Esophagus squamous epithelium (tissue), 4 donors: Measurements from ENCODE around the gene SLC12A8.

Source experiments
- CTCF ChIP-seq, 6 experiments: fragments of 450-650 bp in 4 of 6; fragments of 200-600 bp in 2 of 6; sonication (generic) in 2 of 6; IDR thresholded peaks; one replicate each; pipeline ENCODE4 v1.5.1; 2016 to 2019; ENCODE audit warnings: antibody characterized with exemption in 6 of 6, mild to moderate bottlenecking in 4 of 6, moderate library complexity in 4 of 6
- POLR2A ChIP-seq, 4 donors: fragments of 450-650 bp; IDR thresholded peaks; one replicate each; pipeline ENCODE4 v1.6.1; 2017; ENCODE audit warnings: antibody characterized with exemption in 4 of 4, mild to moderate bottlenecking in 4 of 4, moderate library complexity in 3 of 4

- TF ChIP-seq CTCF (IDR thresholded peaks at IDR 0.05) (no peak), POLR2A (IDR thresholded peaks at IDR 0.05) (no peak)
Observed at GRCh38 chr3:125229707-125230106, 17.2 kb upstream of the SLC12A8 start.
